HG02798 (cell line): Measurements from ENCODE around the gene SNAP25.

Experiments
- ATAC-seq: cut with Tn5 transposase; IDR thresholded peaks from one replicate; pipeline ENCODE4 v1.9.1; 2021; ENCODE audit warnings: mild to moderate bottlenecking; ENCODE audit not compliant: unreplicated experiment, poor library complexity

Gene SNAP25

DNA sequence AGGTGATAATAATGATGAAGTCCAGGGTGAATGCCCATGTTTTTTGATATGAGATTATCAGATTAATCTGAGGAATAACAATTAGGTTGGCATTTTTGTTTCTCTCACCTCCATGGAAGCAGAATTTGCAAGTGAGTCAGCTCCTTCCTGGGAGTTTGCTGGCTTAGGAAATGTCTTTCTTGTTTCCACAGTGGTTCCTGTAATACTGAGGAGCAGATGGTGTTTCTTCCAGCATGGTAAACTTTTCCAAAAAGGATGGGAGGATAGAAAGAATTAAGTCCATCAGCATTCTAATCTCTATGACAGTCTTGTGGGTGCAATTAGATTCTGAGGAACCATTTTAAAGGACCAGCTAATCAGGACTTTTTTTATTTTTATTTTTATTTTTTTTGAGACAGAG, 40.5 kb downstream of the SNAP25 start:
- ATAC-seq, result no peak

DNA sequence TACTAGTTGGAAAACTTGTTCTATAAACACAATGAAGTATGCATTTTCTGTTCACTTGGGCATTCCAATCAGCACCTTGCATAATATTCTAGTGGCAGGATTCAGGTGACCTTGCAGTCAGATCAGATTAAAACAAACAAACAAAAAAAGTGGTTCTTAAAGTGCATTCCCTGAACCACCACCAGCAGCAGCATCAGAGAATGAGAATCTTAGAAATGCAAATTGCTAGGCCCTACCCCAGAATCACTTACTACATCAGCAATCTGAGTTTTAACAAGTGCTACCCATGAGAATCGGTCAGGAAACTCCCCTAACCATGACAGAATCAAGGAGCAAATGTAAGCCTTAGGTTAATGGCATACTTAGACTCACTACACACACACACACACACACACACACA, 41.7 kb downstream of the SNAP25 start:
- no peak for ATAC-seq

DNA sequence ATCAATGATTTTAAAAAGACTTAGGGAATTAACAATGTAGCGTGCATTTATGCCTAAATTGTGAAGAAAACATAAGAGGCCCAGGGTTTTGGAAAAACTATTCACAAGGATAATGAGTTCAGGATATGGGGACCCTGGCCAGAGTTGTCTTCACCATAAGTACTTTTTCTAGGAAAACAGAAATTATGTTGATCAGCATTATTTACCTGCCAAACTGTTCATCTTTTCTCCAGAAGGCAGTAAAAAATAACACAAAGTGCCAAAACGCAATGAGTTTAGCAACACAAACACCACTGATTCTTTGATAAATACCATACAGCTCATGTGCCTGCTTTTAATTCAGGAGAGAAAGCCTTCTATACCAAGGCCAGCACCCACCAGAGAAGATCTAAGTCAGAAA, 43.1 kb downstream of the SNAP25 start:
- no peak for ATAC-seq

DNA sequence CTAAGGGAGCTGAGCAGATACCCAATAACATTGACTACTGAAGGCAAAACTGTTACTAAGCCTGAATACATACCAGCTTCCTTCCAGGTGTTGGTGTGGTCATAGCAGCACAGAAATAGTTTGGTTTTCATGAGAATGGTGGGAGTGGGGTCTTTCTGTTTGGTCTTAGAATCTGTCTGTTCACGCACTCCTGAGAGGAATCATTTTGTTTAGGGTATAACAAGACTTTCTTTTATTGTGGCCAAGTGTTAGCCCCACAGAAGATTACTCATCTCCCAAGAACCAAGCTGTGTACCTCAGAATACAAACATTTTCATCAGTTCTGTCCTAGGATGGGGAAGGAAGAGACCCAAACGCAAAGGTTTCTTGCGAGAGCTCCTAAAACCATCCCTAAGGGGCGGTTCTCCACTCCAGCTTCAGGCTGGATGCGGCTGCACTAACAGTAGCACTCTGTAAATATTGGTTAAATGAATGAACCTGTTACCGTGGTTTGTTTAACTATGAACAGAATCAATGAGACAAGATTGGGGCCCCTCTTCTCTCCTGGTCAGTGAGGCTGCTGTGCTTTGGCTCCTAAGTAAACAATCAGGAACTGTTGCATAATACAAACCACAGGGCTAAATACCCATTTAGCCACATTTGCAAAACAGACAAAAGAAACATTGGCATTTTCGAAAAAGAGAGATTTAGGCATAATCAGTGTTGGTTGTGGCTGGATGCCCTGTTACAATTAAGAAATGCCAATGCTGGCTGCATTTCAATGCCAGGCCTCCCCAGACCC, 44.9 kb downstream of the SNAP25 start:
- no peak for ATAC-seq

DNA sequence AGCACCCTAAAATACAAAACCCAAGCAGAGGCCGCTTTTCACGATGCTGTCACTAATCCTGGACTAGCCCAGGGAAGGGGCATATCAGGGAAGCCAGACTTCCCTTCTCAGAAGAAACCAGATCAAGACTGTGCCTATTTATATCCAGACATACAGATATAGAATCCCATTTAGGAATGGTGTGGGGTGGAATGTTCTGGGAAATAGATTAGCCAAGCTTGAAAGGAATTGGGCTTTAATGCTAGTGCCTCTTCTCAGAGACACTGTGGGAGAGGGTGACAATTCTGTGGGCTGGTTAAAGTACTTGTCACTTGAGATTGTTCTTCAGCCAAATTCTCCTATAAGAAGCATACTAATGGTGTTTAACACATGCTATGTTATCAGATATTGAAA, 45.5 kb downstream of the SNAP25 start:
- ATAC-seq, result no peak

DNA sequence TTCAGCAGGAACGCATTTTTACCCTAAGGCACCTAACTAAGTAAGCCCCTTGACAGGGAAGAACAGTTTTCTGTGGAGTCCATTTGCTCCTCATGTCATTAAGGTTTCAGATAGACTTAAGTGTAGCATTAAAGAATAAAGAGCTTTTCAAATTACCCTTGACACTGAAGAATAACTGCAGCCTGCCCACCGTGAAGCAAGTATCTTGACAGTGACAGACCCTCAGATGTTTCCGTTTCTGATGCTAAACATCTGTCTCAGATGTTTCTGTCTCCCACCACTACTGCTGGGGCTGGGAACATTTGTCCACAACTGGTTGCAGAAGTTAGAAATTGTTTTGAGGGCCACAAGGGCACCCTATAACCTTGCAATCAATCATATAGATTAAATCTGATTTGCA, 50.0 kb downstream of the SNAP25 start:
- no peak for ATAC-seq

DNA sequence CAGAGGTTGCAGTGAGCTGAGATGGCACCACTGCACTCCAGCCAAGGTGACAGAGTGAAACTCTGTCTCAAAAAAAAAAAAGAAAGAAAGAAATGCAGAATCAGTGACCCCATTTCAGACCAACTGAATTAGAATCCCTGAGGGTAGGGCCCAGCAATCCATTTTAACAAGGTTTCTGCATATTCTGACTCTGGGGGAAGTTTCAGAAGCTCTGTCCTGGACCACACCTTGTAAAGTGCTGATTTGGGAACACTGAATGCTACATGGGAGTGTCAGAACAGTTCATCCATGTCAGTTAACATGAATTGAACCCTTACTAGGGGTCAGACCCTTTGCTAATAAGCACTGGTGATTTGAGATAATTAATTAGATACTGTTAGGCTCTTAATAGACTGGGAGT, 52.0 kb downstream of the SNAP25 start:
- no peak for ATAC-seq

DNA sequence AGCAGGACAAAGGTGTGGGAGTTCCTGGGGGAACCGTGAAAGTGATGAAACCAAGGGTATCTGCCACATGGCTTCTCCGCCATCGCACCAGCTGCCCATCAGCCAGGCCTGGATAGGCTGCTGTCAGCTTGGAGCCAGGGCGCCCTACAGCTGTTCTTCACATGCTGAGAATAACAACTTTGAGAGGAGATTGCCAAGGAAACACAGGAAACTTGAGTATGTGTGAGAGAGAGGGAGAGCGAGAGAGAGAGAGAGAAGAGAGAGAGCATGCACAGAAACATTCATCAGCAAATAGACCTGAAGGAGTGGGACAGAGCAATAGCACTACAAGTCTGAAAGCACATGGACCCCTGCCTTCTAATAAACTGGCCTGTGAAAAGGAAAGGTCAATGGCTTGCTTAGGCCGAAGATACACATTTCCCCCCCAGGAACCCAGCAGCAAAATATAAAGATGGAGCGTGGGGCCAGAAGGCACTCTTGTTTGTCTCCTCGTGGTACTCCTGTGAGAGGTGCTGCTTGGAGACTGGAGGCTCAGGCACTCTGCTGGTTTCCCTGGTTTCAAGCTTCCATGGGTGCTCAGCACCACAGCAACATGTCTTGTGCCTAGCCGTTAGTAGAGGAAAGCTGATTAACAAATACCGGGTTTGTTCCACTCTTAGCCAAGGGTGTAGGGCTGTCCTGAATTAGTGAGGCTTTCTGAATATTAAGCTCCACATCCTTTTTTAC, 53.0 kb downstream of the SNAP25 start:
- no peak for ATAC-seq

DNA sequence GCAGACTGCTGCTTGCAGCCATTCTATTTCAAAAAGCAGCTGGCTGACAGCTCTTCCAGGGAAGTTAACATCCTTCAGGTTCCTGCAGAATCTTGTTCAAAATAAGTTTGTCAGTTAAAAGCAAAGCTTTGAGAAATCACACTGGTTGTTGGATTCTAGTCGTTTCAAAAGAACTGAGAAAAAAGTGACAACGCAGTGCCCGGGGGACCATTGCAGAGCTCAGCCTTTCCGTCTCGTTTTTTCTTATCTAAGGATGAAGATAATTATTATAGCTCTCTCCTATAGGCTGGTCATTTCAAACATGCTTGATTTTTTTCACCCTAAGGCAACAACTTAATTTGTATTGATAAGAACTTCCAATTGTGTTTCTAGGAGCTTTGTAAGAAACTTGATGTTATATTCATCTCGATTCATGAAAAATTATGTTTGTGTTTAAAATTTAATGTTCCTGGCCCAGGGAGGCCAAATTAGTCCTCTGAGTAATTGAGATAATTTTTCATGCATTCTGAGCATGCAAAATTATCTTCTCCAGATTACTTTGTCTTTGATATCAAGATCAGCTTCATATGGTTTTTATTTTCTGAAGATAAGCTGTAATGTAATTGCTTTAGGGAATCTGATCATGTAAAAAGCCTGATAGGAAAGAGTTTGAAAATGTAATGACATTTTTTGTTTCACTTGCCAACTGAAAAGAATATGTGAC, 58.4 kb downstream of the SNAP25 start:
- no peak for ATAC-seq

DNA sequence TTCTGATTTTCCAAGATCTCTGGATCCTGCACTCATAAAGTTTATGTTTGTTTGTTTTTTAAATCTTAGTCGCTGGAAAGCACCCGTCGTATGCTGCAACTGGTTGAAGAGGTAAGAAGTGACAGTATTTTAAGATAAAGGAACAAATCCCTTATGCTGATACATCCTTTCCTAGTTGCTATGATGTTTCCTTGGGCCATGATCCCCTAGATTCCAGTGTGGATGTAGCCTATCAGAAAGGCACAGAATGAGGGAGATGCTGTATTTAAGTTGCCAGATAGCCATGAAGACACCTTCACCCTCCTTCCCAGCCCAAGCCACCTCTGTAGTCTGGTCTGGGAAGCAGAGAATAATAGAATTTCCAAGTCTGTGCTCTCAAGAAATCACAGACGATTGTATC, 59.0 kb downstream of the SNAP25 start:
- ATAC-seq, result no peak

DNA sequence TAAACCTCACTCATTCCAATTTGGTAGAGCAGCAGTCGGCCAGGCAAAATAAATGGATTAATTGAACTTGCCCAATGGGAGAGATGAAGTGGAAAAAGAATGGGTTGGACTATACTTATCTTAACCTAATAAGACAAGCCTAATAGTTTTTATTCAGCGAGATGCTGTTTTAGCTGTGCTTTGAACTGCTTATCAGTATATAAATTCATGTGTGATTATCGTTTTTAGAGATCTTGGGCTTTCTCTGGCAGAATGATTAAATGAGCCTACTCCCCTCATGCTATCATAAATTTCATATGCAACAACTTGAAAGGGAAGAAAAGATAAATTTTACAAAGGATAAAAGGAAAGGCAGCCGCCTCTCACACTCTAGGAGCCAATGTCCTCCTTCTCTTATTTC, 59.8 kb downstream of the SNAP25 start:
- no peak for ATAC-seq

DNA sequence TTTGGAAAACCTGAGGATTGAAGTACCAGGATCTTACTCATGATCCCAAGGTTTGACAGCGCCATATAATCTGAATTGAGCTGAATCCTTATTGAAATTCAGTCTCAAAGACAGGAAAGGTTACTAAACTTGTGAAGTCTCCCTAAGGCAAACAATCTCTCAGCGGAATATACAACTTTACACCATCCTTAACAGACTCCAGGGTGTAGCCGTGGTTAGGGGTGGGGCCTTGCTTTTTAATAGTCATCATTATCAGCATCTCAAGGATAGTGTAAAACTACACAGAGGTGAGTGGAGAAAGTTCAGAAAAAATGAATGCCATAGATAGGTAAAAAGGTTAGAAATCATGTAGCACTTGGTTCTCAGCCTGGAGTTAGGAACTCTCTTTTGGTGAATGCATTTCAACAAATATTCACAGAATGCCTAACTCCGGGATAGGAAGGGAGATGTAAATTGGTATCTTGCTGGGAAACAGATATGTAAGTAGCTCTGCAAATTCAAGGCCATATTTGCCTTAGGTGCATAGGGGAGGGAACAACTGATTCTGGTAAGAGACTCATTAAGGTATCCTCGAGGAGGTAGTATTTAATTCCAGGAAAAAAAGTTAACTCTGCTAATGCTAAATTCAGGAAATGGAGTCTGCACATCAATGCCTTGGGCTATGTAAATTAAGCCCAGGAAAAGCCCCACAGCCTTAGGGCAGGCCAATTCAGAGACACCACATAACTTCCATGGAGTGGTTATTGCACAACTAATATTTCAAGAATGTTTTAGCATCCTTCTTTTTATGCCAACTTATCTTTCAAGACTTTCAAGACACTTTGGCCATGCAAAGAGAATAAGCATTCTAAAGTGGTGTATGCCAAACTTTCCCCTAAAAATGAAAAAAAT, 61.6 kb downstream of the SNAP25 start:
- ATAC-seq, result no peak

DNA sequence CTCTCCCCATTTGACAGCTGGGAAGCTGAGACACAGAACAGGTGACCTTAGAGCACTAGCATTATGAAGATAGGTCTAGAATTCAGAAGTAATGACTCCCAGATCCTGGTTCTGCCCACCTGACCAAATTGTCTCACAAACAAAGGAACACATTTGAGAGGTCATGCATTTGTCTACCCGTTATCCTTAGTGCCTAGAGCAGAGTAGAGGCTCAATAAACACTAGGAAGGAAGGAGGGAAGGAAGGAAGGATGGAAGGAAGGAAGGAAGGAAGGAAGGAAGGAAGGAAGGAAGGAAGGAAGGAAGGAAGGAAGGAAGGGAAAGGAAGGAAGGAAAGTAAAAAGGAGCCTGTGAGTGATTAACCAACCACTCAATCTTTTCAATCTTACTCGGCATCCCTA, 63.3 kb downstream of the SNAP25 start:
- no peak for ATAC-seq

DNA sequence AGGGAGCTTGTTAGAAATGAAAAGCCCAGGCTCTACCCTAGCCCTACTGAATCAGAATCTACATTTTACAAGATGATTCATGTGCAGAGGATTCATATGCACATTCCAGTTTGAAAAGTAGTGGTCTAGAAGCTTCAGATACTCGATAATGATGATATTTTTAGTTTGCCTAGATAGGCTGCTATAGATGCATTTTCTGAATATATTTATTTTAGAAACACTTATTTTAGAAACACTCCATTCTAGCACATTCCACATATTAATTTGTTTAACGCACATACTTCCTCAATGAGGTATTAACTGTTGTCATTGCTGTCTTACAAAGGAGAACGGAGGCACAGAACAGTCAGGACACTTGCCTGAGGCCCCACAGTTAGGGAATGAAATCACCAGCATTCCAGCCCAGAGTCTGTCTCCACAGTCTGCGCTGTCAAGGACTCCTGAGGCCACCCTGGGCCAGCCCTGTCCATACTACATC, 64.4 kb downstream of the SNAP25 start:
- no peak for ATAC-seq

DNA sequence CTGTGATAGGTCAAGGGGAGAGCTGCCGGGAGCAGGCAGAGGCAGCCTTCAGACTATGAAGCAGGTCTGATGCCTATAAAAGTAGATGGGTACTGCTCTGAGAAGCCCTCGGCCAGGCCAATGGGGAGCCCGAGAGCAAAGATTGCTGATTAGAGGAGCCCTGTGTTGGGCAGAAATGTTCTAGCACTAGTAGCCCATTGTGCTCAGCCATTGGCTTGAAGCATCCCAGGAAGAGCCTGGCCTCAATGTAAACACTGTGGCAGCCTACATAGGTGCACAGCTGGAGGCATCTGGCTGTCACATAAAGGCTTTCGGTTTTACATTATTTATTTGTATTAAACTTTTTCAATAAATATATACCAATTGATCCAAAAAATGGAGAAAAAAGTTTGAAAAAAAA, 67.7 kb downstream of the SNAP25 start:
- ATAC-seq, result no peak

DNA sequence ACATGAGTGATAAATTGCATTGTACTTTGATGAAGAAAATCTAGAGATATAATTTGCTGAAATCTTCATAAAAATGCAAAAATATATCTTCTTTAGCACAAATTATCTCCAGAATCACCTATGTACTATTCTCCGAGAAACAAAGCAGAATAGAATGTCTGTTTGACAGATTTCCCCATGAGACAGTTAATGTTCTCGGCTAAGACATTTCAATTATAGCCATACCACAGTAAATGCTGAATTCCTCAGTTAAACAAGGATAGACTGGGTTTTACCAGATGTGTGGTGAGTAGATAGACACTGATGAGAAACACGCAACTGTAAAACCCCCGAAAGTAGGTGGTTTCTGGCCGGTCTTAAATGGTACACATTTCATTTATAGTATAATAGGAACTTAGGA, 69.8 kb downstream of the SNAP25 start:
- ATAC-seq, result no peak

DNA sequence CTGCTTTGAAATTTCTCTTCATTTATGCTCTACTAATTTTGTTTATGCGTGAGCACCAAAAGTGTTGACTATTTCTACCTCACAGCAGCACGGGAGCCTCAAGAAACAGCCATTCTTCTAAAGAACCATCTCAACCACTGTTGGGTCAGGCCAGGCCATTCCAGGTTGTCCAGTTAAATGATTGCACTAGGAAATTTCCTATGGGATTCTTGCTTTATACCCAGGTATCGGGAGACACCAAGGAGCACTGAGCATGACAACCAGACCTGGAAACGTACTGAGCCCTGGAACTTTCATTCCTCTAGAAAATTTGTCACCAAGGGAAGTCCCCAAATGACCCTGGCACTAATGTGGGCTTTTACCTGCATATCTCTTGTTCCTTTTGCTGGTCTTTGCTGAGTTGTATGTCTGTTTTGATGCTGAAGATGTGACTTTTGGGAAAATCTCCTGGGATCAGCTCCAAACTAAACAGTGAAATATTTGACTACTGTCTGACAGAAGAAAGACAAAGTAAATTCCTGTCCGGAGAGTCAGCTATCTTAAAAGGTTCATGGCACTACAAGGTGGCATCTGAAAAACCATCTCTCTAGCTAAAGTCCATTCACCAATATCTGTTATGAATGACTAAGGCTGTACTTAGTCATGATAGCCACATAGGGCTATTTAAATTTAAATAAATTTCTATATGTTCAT, 70.5 kb downstream of the SNAP25 start:
- ATAC-seq, result no peak

DNA sequence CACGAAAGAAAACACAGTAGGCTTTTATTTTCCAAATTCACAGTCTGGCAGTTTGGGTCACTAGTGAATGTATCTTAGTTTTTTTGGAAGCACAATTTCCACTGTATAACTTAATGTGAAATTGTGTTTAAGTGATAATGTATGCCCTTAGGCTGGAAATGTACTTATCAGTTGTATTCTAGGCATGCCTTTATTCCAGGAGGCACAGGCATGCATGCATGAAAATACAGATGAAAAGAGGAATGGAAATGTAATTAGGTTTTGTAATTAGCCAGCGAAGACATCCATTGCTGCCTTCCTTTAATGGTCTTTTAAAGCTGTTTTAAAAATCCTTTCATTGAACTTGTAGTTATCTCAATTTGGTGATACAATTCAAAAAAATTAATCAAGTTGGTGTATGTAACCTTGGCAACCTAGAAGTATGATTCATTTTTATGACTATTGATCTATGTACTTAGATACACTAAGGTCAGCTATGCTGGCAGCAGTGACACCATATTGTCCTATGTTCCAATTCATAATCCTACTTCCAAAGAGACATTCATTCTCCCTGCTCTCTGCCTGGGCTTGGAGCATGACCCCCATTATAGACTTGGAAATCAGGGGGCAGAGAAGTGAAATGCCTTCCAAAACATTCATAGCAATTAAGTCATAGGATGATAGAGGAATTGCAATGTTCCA, 73.1 kb downstream of the SNAP25 start:
- no peak for ATAC-seq

DNA sequence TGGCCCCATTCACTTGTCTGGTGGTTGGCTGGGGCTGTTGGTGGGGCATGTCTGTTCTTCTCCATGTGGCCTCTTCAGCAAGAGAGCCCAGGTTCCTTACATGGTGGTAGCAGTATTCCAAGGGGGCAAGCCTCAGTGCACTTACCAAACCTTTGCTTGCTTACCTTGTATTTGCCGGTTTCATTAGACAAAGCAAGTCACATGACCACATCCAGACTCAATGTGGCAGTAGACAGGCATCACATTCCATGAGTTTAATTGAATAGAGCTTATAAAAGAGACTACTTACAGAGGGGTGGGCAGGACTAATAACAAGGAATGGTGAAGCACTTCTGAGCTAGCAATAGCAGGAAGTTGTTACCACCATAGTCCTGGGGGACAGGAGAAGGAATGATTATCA, 78.6 kb downstream of the SNAP25 start:
- ATAC-seq, result no peak
